Suppressor macrophage treated with lipopolysaccharide for 4 hours (primary cell): ENCODE data around the gene TTLL10.

ENCODE experiments used
- DNase-seq: peaks from one replicate; pipeline ENCODE4 v3.0.0-alpha.2; 2020

Gene TTLL10

DNA sequence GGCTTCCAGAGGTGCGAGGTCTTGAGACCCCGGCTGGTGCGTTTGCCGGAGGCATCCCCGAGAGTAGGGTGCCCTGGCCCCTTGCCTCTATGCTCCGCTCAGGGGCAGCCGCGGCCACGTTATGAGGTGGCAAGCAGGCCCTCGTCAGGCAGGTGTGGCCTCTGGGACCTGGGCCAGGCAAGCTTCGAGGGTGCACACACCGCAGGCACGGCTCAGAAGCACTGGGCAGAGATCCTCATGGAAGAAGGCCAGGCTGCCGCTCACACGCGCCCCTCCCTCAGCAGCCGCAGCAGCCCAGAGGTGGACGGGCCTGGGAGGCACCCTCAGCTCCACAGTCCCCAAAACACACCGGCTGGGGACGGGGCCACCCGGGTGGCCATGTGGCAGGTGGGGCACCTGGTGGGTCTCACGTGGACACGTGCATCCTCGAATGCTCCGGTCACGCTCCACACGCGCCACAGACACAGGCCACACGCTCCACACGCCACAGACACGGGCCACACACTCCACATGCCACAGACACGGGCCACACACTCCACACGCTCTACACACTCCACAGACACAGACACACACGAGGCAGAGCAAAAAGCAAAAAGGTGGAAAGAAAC, 51.7 kb downstream of the TTLL10 start:
- DNase-seq, result no peak

DNA sequence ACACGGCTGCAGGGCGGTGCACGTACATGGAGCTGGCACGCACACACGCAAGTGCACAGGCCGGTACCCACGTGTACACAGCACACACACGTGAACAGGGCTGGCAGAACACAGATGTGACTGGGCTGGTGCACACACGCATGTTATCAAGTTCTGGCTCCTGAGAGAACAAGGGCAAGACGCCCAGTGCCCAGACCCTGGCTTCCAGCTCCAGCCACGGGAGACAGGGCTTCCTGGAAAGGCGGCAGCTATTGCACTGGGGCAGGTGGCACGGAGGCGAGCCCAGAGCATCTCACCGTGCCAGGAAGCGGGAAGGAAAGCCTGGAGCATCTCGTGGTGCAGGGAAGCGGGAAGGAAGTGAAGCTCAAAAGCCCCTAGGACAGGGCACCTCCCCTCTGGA, 52.2 kb downstream of the TTLL10 start:
- no peak for DNase-seq

DNA sequence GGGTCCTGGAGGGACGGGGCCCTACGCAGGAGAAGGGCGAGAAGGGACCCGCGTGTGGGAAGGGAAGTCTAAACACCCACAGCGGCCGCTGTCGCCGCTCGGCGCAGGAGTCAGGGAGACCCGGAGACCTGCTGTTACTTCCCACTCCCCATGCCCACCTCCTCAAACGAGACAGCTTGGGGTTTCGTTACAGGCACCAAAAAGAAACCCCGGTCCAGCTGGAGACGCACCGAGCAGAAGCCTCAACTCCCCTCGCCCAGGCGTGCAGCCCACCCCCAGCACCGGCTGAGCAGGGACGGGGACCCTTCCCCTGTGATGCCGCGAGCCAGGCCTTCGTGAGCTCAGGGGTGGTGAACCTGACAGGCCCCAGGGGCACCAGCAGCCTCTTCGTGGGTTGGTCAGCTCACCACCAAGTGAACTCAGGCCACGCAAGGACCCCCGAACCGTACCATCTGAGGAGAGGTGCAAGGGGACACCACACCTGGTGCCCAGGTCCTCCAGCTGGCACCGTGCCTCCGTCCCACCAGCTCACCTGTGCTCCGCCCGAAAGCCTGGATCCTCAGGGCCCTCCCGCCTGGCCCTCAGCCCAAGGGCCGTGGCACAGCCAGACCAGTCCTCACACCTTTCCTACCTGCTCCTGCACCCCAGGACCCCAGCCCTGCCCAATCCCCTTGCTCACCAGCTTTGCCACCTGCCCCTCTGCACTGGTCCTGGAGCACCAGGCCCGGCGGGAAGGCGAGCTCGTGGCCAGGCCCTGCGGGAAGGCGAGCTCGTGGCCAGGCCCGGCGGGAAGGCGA, 53.1 kb downstream of the TTLL10 start:
- DNase-seq, result no peak

GRCh38 chr1:1227386-1227785, 53.7 kb downstream of the TTLL10 start:
- DNase-seq, result no peak

DNA sequence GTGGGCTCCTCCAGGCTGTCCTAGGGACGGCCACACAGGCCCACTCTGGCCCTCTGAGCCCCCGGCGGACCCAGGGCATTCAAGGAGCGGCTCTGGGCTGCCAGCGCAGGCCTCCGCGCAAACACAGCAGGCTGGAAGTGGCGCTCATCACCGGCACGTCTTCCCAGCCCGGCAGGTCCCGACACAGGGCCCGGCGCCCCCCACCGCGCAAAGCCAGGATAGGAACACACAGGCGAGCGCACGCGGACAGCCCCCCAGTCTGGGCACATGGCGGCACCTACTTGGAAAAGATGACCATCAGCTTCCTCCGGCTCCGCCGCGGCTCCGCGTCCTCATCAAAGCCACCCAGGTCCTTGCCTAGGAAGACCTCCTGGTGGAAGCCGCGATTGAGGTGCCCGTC, 54.5 kb downstream of the TTLL10 start:
- no peak for DNase-seq

GRCh38 chr1:1228596-1229321, 55.1 kb downstream of the TTLL10 start:
- no peak for DNase-seq

- no peak for DNase-seq
Observed at GRCh38 chr1:1229770-1230169, 56.1 kb downstream of the TTLL10 start.

DNA sequence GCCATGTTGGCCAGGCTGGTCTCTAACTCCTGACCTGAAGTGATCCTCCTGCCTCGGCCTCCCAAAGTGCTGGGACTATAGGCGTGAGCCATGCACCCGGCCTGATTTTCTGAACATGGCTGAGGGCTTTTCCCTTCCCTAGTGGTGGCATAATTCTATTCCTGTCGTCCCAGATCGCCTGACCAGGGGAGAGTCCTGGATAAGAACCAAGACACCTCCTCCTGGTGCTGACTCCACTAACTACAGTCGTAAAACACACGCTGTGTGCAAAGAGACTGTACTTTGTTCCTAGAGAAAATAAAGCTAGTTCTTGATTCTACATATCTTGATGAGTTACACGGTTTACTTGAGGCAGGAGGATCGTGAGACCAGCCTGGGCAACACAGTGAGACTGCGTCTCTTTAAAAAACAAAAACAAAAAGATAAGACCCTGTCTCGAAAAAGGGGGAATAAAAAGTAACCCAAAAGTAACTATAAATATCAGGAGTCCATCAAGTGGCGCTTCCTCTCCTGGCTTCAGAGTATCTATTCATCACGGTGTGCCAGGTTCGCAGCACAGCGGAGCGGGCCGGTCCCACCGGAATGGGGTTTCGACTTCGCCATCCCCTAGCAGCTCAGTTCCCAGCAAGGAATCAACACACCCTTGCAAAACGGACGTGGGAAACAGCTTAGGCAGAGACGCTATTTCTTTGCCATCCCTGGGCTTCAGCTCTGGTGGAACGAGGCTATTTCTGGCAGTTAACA, 57.1 kb downstream of the TTLL10 start:
- peak; percentile 47 for DNase-seq

- peak; percentile 99 for DNase-seq
Observed at GRCh38 chr1:1231400-1232207, 57.9 kb downstream of the TTLL10 start, which contains the start of gene SDF4. TSS of gene SDF4 (minus strand) at chr1:1232001. CDS start at chr1:1228772, 3,229 bp downstream.

DNA sequence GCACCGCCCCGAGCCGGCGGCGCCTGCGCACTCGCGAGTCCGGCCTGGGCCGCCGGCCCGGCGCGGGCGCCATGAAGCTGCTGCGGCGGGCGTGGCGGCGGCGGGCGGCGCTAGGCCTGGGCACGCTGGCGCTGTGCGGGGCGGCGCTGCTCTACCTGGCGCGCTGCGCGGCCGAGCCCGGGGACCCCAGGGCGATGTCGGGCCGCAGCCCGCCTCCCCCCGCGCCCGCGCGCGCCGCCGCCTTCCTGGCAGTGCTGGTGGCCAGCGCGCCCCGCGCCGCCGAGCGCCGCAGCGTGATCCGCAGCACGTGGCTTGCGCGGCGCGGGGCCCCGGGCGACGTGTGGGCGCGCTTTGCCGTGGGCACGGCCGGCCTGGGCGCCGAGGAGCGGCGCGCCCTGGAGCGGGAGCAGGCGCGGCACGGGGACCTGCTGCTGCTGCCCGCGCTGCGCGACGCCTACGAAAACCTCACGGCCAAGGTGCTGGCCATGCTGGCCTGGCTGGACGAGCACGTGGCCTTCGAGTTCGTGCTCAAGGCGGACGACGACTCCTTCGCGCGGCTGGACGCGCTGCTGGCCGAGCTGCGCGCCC, 58.6 kb downstream of the TTLL10 start, which contains the start of gene B3GALT6:
Gene B3GALT6 (plus strand): TSS at position 30 of the 588 bp plus-strand sequence. CDS start 42 bp downstream, at position 72.
- DNase-seq, result no peak

DNA sequence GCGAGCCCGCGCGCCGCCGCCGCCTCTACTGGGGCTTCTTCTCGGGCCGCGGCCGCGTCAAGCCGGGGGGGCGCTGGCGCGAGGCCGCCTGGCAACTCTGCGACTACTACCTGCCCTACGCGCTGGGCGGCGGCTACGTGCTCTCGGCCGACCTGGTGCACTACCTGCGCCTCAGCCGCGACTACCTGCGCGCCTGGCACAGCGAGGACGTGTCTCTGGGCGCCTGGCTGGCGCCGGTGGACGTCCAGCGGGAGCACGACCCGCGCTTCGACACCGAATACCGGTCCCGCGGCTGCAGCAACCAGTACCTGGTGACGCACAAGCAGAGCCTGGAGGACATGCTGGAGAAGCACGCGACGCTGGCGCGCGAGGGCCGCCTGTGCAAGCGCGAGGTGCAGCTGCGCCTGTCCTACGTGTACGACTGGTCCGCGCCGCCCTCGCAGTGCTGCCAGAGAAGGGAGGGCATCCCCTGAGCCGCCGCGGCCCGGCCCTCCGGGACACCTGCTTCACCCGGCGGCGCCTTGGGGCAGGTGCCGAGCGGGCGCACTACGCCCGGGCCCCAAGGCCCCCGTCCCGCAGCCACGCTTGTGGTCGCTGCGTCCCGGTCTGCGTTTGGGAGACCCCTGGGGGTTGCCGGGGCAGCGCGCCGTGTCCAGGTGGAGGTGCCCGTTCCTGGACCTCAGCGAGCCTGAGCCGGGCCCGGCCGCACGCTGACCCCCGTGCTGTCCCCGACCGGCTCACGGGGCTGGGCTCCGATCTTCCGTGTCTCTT, 59.3 kb downstream of the TTLL10 start:
- no peak for DNase-seq

DNA sequence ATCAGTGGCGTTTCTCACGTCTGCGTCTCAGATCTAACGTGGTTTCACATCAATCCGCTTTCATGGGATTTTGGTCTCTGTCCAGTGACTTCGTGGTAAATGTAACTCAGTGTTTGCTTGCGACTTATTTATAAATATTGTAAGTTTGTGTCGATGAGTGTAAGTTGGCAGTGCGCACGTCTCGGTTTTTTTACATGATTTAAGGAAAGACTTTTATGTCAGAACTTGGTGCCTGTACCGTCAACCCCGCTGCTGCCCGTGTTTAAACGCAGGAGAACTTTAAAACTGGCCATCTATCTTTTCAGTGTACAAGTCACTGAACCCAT, 59.9 kb downstream of the TTLL10 start:
- DNase-seq, result no peak

DNA sequence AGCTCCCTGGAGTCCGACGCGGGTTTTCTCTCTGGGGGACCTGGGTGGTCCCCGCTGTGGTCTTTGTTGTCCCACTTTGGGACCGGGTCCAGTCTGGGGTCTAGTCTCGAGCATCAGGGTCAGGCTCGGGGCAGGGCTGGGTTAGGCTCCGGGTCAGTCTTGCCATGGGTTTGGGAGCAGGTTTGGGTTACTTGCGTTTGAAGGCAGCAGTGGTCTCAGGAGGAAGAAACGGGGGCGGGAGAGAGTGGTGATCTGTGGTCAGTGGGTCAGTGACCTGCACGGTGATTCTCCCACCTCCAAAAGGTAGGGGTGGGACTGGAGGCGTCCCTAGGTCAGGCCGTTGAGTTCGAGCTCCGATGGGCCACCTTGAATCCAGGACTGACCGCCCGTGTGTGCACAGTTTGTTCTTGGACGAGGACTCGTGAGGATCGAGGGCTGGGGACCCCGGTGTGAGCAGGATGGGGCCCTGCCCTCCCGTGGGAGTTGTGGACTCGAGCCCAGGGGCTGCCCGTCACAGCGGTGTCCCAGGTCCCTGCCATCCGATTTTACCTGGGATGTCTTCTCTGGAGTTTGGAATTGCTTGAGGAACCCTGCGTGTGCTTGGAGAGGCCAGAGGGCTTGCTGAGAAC, 60.6 kb downstream of the TTLL10 start:
- DNase-seq, result no peak

- no peak for DNase-seq
Observed at GRCh38 chr1:1235016-1235744, 61.5 kb downstream of the TTLL10 start.

GRCh38 chr1:1236176-1236763, 62.6 kb downstream of the TTLL10 start:
- DNase-seq, result no peak

DNA sequence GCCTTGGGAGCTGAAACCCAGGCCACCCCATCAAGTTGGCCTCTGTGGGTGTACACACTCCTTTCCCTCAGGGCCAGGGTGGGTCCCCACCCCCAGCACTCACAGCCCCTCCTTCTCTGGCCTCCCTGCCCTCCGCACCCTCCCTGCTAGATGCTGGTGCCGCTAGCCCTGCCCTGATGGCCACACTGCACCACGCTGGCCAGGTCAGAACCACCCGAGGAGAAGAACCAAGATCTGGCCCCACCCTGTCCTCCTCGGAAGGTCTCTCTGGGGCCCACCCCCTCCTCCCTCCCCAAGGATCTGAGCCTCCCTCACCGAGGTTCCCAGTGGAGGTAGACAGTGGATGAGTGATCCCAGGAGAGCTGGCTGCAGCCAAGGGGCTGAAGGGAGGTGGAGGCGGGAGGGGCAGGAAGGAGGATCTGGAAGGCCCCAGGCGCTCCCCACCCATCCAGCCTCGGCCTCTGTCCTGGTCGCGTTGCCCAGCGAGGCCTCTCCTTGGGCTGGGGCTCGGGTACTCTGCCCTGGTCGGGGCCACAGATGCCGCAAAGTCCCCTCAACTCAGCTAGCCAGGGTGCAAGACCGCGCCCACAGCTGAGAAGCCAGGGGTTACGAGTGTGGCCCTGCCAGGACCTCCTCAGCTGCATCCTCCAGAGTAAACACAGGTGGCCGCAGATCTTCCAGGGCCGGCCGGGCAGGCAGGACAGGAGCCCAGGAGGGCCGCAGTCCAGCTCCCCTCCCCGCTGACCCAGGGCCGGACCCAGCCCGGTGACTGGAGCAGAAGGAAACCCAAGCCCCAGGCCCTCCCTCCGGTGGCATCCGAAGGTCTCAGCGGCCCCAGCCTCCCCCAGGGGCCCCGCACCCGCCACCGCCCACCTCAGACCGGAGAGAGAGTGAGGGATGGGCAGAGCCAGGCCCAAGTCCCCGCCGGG, 63.5 kb downstream of the TTLL10 start:
- no peak for DNase-seq

GRCh38 chr1:1237874-1238701, 64.4 kb downstream of the TTLL10 start:
- DNase-seq, result no peak
